Stimulated activated naive B cell treated with anti-CD40 and anti-IgM and Interleukin-4, amounts not matched to agents 10 μg/mL and 1 μg/mL and 100 μg/mL, for 72 hours (primary cell): ENCODE results near the gene ROBO1.

Experiments used
- ATAC-seq, 2 donors: fragments of 150-1000 bp; cut with Tn5 transposase; replicated peaks; 2 replicates each; pipeline ENCODE4 v1.10.0; 2021; ENCODE audit warnings: moderate library complexity in 1 of 2
- DNase-seq: peaks from one replicate; pipeline ENCODE4 v3.0.0; 2021
- H3K27ac Mint-ChIP-seq: one replicate; pipeline ENCODE4 v1.8.0; 2022; ENCODE audit warnings: mild to moderate bottlenecking, mixed read lengths
- H3K27me3 Mint-ChIP-seq, 2 donors: one replicate each; pipeline ENCODE4 v1.8.0; 2022; ENCODE audit warnings: mixed read lengths in 2 of 2
- H3K36me3 Mint-ChIP-seq, 2 donors: one replicate each; pipeline ENCODE4 v1.8.0; 2022; ENCODE audit warnings: mixed read lengths in 2 of 2, mild to moderate bottlenecking in 1 of 2
- H3K4me1 Mint-ChIP-seq, 2 donors: one replicate each; pipeline ENCODE4 v1.8.0; 2022; ENCODE audit warnings: mixed read lengths in 2 of 2, mild to moderate bottlenecking in 1 of 2
- H3K4me3 Mint-ChIP-seq, 2 donors: one replicate each; pipeline ENCODE4 v1.8.0; 2022; ENCODE audit warnings: mild to moderate bottlenecking in 2 of 2, mixed read lengths in 2 of 2, moderate library complexity in 1 of 2
- H3K9me3 Mint-ChIP-seq, 2 donors: one replicate each; pipeline ENCODE4 v1.8.0; 2022; ENCODE audit warnings: mixed read lengths in 2 of 2, mild to moderate bottlenecking in 1 of 2

Gene ROBO1

GRCh38 chr3:78940626-78941025 is 827.2 kb downstream of the ROBO1 start:
- ATAC-seq (no peak), DNase-seq (no peak)
- H3K9me3 Mint-ChIP-seq: peaks cover 0 to 6% of the 10 kb centered on the region in 2 donors
- H3K27me3 Mint-ChIP-seq: no peaks in the 10 kb centered on the region
- H3K27ac Mint-ChIP-seq: no peak overlapping the region
- H3K4me3 Mint-ChIP-seq: no peak overlapping the region
- H3K4me1 Mint-ChIP-seq: no peaks in the 10 kb centered on the region
- H3K36me3 Mint-ChIP-seq: no peaks in the 10 kb centered on the region

- DNase-seq: no peak
- H3K36me3 Mint-ChIP-seq: no peaks in the 10 kb centered on the region
- H3K4me3 Mint-ChIP-seq: no peak overlapping the region
- H3K27me3 Mint-ChIP-seq: no peaks in the 10 kb centered on the region
- peaks cover 0 to 5% of the 10 kb centered on the region in 2 donors for H3K9me3 Mint-ChIP-seq
- H3K27ac Mint-ChIP-seq: no peak overlapping the region
- ATAC-seq: no peak
- H3K4me1 Mint-ChIP-seq: no peaks in the 10 kb centered on the region
Measured at GRCh38 chr3:78940128-78940527, 827.7 kb downstream of the ROBO1 start.

GRCh38 chr3:78937475-78937874 is 830.3 kb downstream of the ROBO1 start:
- no peak for ATAC-seq
- H3K27me3 Mint-ChIP-seq: no peaks in the 10 kb centered on the region
- no peaks in the 10 kb centered on the region for H3K4me1 Mint-ChIP-seq
- no peak for DNase-seq
- H3K9me3 Mint-ChIP-seq: peaks cover 0 to 3% of the 10 kb centered on the region in 2 donors
- no peak overlapping the region for H3K4me3 Mint-ChIP-seq
- no peak overlapping the region for H3K27ac Mint-ChIP-seq
- H3K36me3 Mint-ChIP-seq: no peaks in the 10 kb centered on the region

DNA sequence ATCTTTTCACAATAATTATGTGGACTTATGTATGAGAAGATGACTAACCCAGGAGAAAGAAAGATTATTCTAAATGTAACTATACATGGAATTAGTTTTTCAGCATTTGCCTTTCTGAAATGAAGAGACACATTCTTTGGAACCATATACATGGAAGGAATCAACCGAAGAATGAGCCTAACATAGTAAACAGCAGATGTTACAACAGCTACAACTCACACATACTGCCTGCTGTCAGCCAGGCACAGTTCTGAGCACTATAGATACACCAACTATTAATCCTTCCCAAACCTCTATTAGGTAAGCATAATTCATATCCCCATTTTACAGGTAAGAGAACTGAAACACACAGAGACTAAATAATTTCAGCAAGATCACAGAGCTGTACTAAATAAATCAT is 840.0 kb downstream of the ROBO1 start:
- no peaks in the 10 kb centered on the region for H3K4me1 Mint-ChIP-seq
- no peaks in the 10 kb centered on the region for H3K36me3 Mint-ChIP-seq
- no peak for ATAC-seq
- H3K9me3 Mint-ChIP-seq: peaks cover 3 to 7% of the 10 kb centered on the region in 2 donors
- no peak overlapping the region for H3K27ac Mint-ChIP-seq
- no peak overlapping the region for H3K4me3 Mint-ChIP-seq
- DNase-seq: no peak
- H3K27me3 Mint-ChIP-seq: no peaks in the 10 kb centered on the region

GRCh38 chr3:78926523-78926922 is 841.3 kb downstream of the ROBO1 start:
- Mint-ChIP-seq H3K27ac (no peak overlapping the region), H3K9me3 (peaks cover 3 to 7% of the 10 kb centered on the region in 2 donors), H3K27me3 (no peaks in the 10 kb centered on the region), H3K36me3 (no peaks in the 10 kb centered on the region), H3K4me3 (no peak overlapping the region), H3K4me1 (no peaks in the 10 kb centered on the region)
- no peak for DNase-seq
- no peak for ATAC-seq

DNA sequence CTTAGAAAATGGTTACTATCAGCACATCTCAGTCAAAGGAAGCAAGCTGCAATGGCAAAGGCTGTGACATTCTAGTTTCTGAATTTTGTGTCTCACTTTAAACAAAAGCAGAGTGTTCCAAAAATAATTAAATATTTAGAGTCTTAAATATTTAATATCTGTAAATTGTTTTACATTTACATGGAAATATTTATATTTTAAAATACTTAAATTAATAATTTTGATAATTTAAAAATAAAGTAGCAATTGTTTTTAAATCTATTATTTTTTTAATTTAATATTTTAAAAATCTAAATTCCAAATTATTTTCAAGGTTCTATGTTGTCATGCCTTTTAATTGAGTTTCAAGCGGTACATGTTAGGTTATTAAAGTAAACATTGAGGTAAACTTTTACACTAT is 843.1 kb downstream of the ROBO1 start:
- no peaks in the 10 kb centered on the region for H3K36me3 Mint-ChIP-seq
- DNase-seq: no peak
- no peak overlapping the region for H3K4me3 Mint-ChIP-seq
- no peaks in the 10 kb centered on the region for H3K27me3 Mint-ChIP-seq
- peaks cover 1 to 3% of the 10 kb centered on the region in 2 donors for H3K9me3 Mint-ChIP-seq
- ATAC-seq: no peak
- H3K27ac Mint-ChIP-seq: no peak overlapping the region
- H3K4me1 Mint-ChIP-seq: no peaks in the 10 kb centered on the region

- Mint-ChIP-seq H3K4me1 (no peaks in the 10 kb centered on the region), H3K36me3 (no peaks in the 10 kb centered on the region), H3K9me3 (no peaks in the 10 kb centered on the region), H3K27ac (no peak overlapping the region), H3K4me3 (no peak overlapping the region), H3K27me3 (no peaks in the 10 kb centered on the region)
- ATAC-seq (peak in 1 of 2 donors; percentile 57), DNase-seq (no peak)
Measured at GRCh38 chr3:78919021-78919755, 848.6 kb downstream of the ROBO1 start.

GRCh38 chr3:78918361-78919020 is 849.3 kb downstream of the ROBO1 start:
- Mint-ChIP-seq H3K27ac (no peak overlapping the region), H3K27me3 (no peaks in the 10 kb centered on the region), H3K4me3 (no peak overlapping the region), H3K9me3 (no peaks in the 10 kb centered on the region), H3K36me3 (no peaks in the 10 kb centered on the region), H3K4me1 (no peaks in the 10 kb centered on the region)
- no peak for DNase-seq
- peak in 1 of 2 donors; percentile 10 for ATAC-seq

DNA sequence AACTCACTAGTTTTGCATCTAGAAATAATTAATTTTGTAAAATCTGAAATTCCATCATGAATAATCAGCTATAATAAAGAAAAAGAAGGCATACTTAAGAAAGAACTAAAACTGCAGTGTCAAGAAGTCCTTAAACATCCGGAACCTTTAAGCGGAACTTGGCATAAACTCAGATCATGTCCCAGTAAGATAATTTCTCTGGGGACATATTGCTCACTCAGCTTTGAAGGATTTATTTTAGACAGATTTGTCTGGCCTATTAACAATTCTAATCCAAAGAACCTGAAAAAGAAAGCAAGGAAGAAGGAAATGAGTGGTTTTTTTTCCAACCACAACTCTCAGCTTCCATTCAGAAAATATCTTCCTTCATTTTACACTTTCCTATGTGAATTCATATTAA is 850.3 kb downstream of the ROBO1 start:
- H3K9me3 Mint-ChIP-seq: no peaks in the 10 kb centered on the region
- DNase-seq: no peak
- no peaks in the 10 kb centered on the region for H3K27me3 Mint-ChIP-seq
- no peaks in the 10 kb centered on the region for H3K36me3 Mint-ChIP-seq
- no peak for ATAC-seq
- no peak overlapping the region for H3K27ac Mint-ChIP-seq
- H3K4me3 Mint-ChIP-seq: no peak overlapping the region
- H3K4me1 Mint-ChIP-seq: no peaks in the 10 kb centered on the region

- H3K27ac Mint-ChIP-seq: no peak overlapping the region
- no peak overlapping the region for H3K4me3 Mint-ChIP-seq
- ATAC-seq: no peak
- no peaks in the 10 kb centered on the region for H3K27me3 Mint-ChIP-seq
- no peaks in the 10 kb centered on the region for H3K36me3 Mint-ChIP-seq
- DNase-seq: no peak
- H3K4me1 Mint-ChIP-seq: no peaks in the 10 kb centered on the region
- no peaks in the 10 kb centered on the region for H3K9me3 Mint-ChIP-seq
Measured at GRCh38 chr3:78913711-78914110, 854.1 kb downstream of the ROBO1 start.

- Mint-ChIP-seq H3K27ac (no peak overlapping the region), H3K9me3 (no peaks in the 10 kb centered on the region), H3K27me3 (no peaks in the 10 kb centered on the region), H3K4me1 (no peaks in the 10 kb centered on the region), H3K36me3 (no peaks in the 10 kb centered on the region), H3K4me3 (no peak overlapping the region)
- no peak for ATAC-seq
- no peak for DNase-seq
Measured at GRCh38 chr3:78912687-78913086, 855.1 kb downstream of the ROBO1 start.

DNA sequence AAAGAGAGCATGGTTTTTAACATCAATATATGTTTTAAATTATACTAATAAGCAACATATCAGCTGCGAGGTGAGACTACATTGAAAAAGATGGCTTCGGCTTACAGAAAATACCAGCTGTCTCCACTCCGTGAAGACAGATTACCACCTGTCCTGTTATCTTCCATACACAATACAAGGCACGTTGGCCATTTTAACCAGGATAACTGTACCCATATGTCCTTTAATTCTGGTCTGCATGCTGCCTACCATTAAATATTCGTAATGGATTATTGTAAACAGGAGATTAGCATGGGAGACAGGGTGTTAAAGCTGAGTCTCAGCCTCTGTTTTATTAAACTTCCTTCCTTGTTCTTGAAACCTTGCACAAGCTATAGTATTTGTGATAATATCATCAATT is 855.5 kb downstream of the ROBO1 start:
- no peaks in the 10 kb centered on the region for H3K36me3 Mint-ChIP-seq
- H3K4me1 Mint-ChIP-seq: no peaks in the 10 kb centered on the region
- no peak overlapping the region for H3K27ac Mint-ChIP-seq
- ATAC-seq (no peak), DNase-seq (no peak)
- no peak overlapping the region for H3K4me3 Mint-ChIP-seq
- H3K9me3 Mint-ChIP-seq: no peaks in the 10 kb centered on the region
- H3K27me3 Mint-ChIP-seq: no peaks in the 10 kb centered on the region

GRCh38 chr3:78911394-78911793 is 856.4 kb downstream of the ROBO1 start:
- H3K27ac Mint-ChIP-seq: no peak overlapping the region
- peaks cover 0 to 5% of the 10 kb centered on the region in 2 donors for H3K9me3 Mint-ChIP-seq
- no peaks in the 10 kb centered on the region for H3K36me3 Mint-ChIP-seq
- no peaks in the 10 kb centered on the region for H3K27me3 Mint-ChIP-seq
- DNase-seq (no peak), ATAC-seq (no peak)
- H3K4me1 Mint-ChIP-seq: no peaks in the 10 kb centered on the region
- no peak overlapping the region for H3K4me3 Mint-ChIP-seq

- no peak overlapping the region for H3K4me3 Mint-ChIP-seq
- H3K27ac Mint-ChIP-seq: no peak overlapping the region
- H3K27me3 Mint-ChIP-seq: no peaks in the 10 kb centered on the region
- H3K9me3 Mint-ChIP-seq: peaks cover 0 to 5% of the 10 kb centered on the region in 2 donors
- DNase-seq (no peak), ATAC-seq (no peak)
- H3K4me1 Mint-ChIP-seq: no peaks in the 10 kb centered on the region
- H3K36me3 Mint-ChIP-seq: no peaks in the 10 kb centered on the region
Measured at GRCh38 chr3:78908236-78908635, 859.6 kb downstream of the ROBO1 start.

GRCh38 chr3:78907367-78907766 is 860.4 kb downstream of the ROBO1 start:
- ATAC-seq: no peak
- DNase-seq: no peak
- Mint-ChIP-seq H3K4me1 (no peaks in the 10 kb centered on the region), H3K27ac (no peak overlapping the region), H3K4me3 (no peak overlapping the region), H3K9me3 (peaks cover 0 to 5% of the 10 kb centered on the region in 2 donors), H3K36me3 (no peaks in the 10 kb centered on the region), H3K27me3 (no peaks in the 10 kb centered on the region)
